ENCODE data around the gene ENOX2.

Gene ENOX2

DNA sequence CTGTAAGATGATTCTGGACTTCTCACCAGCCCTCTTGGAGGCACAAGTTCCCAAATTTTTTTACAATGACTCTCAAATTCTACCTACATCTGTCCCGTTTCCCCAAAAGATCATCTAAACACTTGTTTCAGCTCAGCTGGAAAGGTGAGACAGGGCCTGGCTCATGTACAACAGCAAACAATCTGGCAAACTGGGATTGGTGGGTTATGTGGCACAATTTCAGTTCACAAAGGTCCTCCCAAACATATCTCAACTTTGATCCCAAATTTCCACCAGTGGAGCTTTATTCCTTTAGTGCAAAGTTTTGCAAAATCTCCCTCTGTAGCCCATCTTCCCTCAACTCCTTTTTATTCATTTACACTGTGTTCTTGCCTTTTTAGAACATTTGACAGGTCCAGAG is 207.1 kb downstream of the ENOX2 start:
- no peak overlapping the region for H3K4me3 ChIP-seq (ENCODE audit: low read length)
- no peak for DNase-seq (ENCODE audit: low read depth)
- TF ChIP-seq, protein P1, sequence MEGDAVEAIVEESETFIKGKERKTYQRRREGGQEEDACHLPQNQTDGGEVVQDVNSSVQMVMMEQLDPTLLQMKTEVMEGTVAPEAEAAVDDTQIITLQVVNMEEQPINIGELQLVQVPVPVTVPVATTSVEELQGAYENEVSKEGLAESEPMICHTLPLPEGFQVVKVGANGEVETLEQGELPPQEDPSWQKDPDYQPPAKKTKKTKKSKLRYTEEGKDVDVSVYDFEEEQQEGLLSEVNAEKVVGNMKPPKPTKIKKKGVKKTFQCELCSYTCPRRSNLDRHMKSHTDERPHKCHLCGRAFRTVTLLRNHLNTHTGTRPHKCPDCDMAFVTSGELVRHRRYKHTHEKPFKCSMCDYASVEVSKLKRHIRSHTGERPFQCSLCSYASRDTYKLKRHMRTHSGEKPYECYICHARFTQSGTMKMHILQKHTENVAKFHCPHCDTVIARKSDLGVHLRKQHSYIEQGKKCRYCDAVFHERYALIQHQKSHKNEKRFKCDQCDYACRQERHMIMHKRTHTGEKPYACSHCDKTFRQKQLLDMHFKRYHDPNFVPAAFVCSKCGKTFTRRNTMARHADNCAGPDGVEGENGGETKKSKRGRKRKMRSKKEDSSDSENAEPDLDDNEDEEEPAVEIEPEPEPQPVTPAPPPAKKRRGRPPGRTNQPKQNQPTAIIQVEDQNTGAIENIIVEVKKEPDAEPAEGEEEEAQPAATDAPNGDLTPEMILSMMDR (IDR thresholded peaks at IDR 0.05; ENCODE audit: insufficient read depth, low read depth, low read length, missing control alignments) = no peak

DNA sequence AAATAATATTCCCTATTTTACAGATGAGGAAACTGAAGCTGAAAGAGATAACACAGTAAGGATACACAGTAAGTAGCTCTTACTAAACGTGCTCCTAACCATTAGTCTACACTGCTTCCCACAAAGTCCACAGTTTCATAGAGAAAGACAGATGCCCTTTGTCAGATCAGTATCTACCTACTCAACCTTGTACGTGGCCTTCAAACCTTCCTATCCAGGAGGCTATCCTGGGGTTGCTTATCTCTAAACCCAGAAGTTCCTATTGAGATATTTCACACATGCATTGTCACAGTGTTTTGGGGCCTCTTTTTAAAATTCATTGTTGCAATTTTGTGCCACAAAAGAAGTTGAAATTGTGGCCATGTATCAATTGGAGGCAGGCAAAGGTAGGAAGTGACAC is 208.0 kb downstream of the ENOX2 start:
- TF ChIP-seq, protein P1 (IDR thresholded peaks at IDR 0.05; ENCODE audit: insufficient read depth, low read depth, low read length, missing control alignments) = no peak
- no peak overlapping the region for H3K4me3 ChIP-seq (ENCODE audit: low read length)
- DNase-seq (ENCODE audit: low read depth) = no peak

DNA sequence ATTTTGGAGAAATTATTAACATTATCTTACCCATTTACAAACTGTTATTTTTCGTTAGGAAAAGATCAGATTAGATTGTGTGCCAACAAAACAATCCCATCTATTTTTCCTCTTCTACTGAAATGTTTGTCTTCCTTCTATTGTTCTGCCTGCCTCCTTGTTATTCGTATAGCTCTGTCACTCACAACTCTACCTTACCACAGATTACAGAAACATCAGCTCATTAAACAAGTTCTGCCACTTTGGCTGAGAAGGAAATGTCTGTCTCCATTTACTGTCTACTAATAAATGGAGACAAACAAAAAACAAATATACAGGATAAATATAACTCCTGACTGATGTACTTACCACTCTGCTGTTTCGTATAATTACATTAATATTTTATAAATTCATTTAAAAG is 211.4 kb downstream of the ENOX2 start:
- TF ChIP-seq, protein P1 (IDR thresholded peaks at IDR 0.05; ENCODE audit: insufficient read depth, low read depth, low read length, missing control alignments) = no peak
- DNase-seq (ENCODE audit: low read depth) = peak; percentile 43
- H3K4me3 ChIP-seq (ENCODE audit: low read length) = no peak overlapping the region

DNA sequence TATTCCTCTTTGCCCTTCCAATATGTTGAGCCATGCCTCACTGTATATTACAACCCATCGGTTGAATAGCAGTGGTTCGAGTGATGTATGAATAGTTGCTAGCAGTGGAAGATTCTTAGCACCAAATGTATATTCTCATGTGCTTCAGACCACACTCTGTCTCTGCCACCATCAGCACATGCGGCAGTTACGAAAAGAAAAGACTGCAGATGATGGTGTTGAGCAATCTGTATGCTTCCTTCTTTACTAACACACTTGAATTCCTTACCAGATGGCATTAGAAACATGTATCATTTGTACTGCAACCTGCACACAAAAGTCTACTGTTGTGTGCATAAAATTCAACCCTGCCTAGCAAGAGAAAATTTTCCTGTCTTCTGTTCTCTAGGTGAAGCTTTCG is 214.6 kb downstream of the ENOX2 start:
- TF ChIP-seq, protein P1 (IDR thresholded peaks at IDR 0.05; ENCODE audit: insufficient read depth, low read depth, low read length, missing control alignments) = no peak
- no peak for DNase-seq (ENCODE audit: low read depth)
- H3K4me3 ChIP-seq (ENCODE audit: low read length) = no peak overlapping the region

DNA sequence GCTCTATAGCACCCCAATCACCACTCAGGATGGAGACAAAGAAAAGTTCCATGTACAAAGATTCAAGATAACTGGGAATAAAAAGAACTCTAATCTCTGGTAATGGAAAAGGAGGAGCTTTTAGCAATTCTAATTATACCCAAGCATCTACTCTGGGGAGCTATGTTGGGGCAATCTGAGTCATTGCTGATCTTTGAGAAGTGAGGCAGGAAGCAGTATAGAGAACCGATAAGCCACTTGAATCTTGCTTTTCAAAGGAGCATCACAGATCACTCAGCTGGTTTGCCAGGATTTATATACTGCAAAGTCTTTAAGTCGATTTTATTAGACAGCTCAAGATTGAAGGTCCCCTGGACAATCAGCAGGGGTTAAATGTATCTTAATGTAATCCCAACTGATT is 220.0 kb downstream of the ENOX2 start:
- DNase-seq (ENCODE audit: low read depth) = no peak

DNA sequence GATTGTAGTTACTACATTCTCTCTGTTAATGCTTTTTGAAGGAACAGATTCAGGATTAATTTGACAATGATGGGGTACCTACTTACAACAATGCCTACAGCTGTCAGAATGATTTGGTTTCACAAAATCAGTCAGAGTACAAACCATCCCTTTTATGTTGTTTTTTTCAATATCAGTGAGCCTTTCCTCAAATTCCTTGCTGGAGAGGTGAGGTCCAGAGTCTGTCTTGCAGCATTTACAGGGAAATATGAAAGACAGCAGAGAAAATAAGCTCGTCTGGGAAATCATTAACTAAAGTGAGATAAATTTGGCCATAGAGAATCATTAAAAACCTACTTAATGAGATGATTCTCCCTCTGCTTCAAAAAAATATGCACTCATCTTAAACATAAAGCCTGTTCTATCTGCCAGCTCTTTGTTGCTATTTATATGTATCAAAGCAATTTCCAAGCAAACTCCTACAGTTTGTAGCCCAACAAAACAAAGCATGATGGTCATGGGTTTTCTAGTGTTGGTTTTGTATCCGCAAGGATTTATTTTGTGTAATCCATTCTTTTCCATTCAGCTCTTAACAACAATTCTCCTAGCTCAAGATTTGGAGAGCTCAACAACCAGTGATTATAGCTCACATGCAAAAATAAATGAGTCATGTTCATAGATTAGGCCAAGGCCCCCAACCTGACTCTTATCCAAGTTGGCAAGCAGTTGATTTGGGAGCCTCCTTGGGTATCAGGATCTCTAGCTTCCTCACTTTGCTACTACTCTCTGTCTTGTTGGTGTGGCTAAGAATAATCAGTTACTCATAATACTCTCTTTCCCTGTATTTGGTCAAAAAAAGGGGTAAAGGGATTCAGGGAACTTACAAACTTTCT is 222.6 kb downstream of the ENOX2 start:
- no peak for DNase-seq (ENCODE audit: low read depth)
- H3K4me3 ChIP-seq (ENCODE audit: low read length) = no peak overlapping the region
- TF ChIP-seq, protein P1 (IDR thresholded peaks at IDR 0.05; ENCODE audit: insufficient read depth, low read depth, low read length, missing control alignments) = no peak

More for the DNA sequence above, 220.0 kb downstream of the ENOX2 start:
- no peak overlapping the region for H3K4me3 ChIP-seq (ENCODE audit: low read length)
- TF ChIP-seq, protein P1 (IDR thresholded peaks at IDR 0.05; ENCODE audit: insufficient read depth, low read depth, low read length, missing control alignments) = no peak

DNA sequence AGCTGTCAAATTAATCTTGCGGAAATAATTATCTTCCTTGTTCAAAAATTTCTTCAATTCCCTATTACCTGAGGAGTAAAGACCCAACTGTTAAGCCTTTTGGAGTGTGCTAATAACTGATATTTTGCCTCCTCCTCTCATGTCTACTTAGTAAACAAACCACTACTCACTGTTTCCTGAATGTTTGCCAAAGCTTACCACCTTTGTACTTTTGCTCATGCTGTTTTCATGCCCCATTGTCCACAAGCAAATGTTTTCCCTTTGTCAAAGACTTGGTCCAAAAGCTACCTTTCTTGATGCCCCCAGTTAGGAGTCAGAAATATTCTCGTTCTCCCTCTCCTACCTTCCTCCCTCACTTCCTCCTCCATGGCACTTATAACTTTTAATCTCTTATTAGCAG is 226.1 kb downstream of the ENOX2 start:
- no peak overlapping the region for H3K4me3 ChIP-seq (ENCODE audit: low read length)
- no peak for DNase-seq (ENCODE audit: low read depth)
- TF ChIP-seq, protein P1 (IDR thresholded peaks at IDR 0.05; ENCODE audit: insufficient read depth, low read depth, low read length, missing control alignments) = no peak
